PC-9 (cell line): ENCODE data around the gene HHATL.

ENCODE experiments used
- EZH2 ChIP-seq: fragments of 200-600 bp; sonication (generic); IDR thresholded peaks from 2 replicates; pipeline ENCODE4 v1.8.0; 2017; ENCODE audit warnings: antibody characterized with exemption, low read depth
- TF ChIP-seq, protein P1 (sequence below): fragments of 200-600 bp; sonication (generic); conservative IDR thresholded peaks from 2 replicates; pipeline ENCODE4 v1.6.1; 2017; ENCODE audit warnings: mixed run types, antibody characterized with exemption, mild to moderate bottlenecking, moderate library complexity

- TF ChIP-seq, protein P1, sequence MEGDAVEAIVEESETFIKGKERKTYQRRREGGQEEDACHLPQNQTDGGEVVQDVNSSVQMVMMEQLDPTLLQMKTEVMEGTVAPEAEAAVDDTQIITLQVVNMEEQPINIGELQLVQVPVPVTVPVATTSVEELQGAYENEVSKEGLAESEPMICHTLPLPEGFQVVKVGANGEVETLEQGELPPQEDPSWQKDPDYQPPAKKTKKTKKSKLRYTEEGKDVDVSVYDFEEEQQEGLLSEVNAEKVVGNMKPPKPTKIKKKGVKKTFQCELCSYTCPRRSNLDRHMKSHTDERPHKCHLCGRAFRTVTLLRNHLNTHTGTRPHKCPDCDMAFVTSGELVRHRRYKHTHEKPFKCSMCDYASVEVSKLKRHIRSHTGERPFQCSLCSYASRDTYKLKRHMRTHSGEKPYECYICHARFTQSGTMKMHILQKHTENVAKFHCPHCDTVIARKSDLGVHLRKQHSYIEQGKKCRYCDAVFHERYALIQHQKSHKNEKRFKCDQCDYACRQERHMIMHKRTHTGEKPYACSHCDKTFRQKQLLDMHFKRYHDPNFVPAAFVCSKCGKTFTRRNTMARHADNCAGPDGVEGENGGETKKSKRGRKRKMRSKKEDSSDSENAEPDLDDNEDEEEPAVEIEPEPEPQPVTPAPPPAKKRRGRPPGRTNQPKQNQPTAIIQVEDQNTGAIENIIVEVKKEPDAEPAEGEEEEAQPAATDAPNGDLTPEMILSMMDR: no peak
- TF ChIP-seq EZH2: no peak
Measured at GRCh38 chr3:42678447-42678846, 24.2 kb downstream of the HHATL start.
